SU-DHL-6 (cell line): ENCODE measurements around the gene FAM72C.
"Not testable (repeated sequence)": the region's sequence is repeated elsewhere in the genome, so short reads cannot be mapped to it uniquely, and the experiment has no call there.

ENCODE experiments used
- CTCF ChIP-seq: fragments of 200-600 bp; sonication (generic); IDR thresholded peaks from one replicate; pipeline ENCODE4 v1.5.1; 2017; ENCODE audit warnings: antibody characterized with exemption, mild to moderate bottlenecking, low read length, moderate library complexity; ENCODE audit not compliant: insufficient read depth, poor library complexity, severe bottlenecking
- EZH2phosphoT487 ChIP-seq: fragments of 200-600 bp; sonication (generic), shearing (Covaris generic); conservative IDR thresholded peaks from 2 replicates; pipeline ENCODE4 v1.6.1; 2018; ENCODE audit warnings: mild to moderate bottlenecking, antibody characterized with exemption, low read length, moderate library complexity, mixed read lengths

GRCh38 chr1:143952913-143953312 is 18.9 kb downstream of the FAM72C start:
- not testable (repeated sequence) for TF ChIP-seq EZH2phosphoT487, CTCF
